Measurements from ENCODE around the gene LANCL2.
"Not testable (repeated sequence)": the region's sequence is repeated elsewhere in the genome, so short reads cannot be mapped to it uniquely, and the experiment has no call there.

Gene LANCL2

GRCh38 chr7:55362927-55363326 is 2.2 kb upstream of the LANCL2 start:
- no peak for DNase-seq

- no peak for DNase-seq
Observed at GRCh38 chr7:55363386-55364170, 1.6 kb upstream of the LANCL2 start.

GRCh38 chr7:55365675-55366460 is 731 bp downstream of the LANCL2 start:
- peak; percentile 100 for DNase-seq

GRCh38 chr7:55366461-55367070 is 1.4 kb downstream of the LANCL2 start:
- DNase-seq, result no peak

GRCh38 chr7:55367283-55367840 is 2.2 kb downstream of the LANCL2 start:
- DNase-seq, result no peak

GRCh38 chr7:55369427-55370400 is 4.6 kb downstream of the LANCL2 start:
- DNase-seq, result no peak

GRCh38 chr7:55374213-55374612 is 9.1 kb downstream of the LANCL2 start:
- DNase-seq, result no peak

- no peak for DNase-seq
Observed at GRCh38 chr7:55375237-55375636, 10.1 kb downstream of the LANCL2 start.

GRCh38 chr7:55377162-55377817 is 12.2 kb downstream of the LANCL2 start:
- DNase-seq, result no peak

GRCh38 chr7:55379285-55379684 is 14.1 kb downstream of the LANCL2 start:
- DNase-seq, result no peak

GRCh38 chr7:55381189-55381588 is 16.1 kb downstream of the LANCL2 start:
- no peak for DNase-seq

GRCh38 chr7:55381696-55382095 is 16.6 kb downstream of the LANCL2 start:
- DNase-seq, result no peak

- DNase-seq, result no peak
Observed at GRCh38 chr7:55382251-55382650, 17.1 kb downstream of the LANCL2 start.

- DNase-seq, result no peak
Observed at GRCh38 chr7:55386541-55386940, 21.4 kb downstream of the LANCL2 start.

- no peak for DNase-seq
Observed at GRCh38 chr7:55387062-55387965, 22.2 kb downstream of the LANCL2 start.

- no peak for DNase-seq
Observed at GRCh38 chr7:55396233-55396785, 31.2 kb downstream of the LANCL2 start.

GRCh38 chr7:55397617-55398016 is 32.5 kb downstream of the LANCL2 start:
- DNase-seq, result no peak

- DNase-seq, result no peak
Observed at GRCh38 chr7:55400191-55400590, 35.1 kb downstream of the LANCL2 start.

GRCh38 chr7:55402506-55402905 is 37.4 kb downstream of the LANCL2 start:
- DNase-seq, result not testable (repeated sequence)

GRCh38 chr7:55405856-55406541 is 40.9 kb downstream of the LANCL2 start:
- DNase-seq, result no peak
